ENCODE data around the gene TAF10.

The TAF10 gene

GRCh38 chr11:6623391-6624363, 11.7 kb upstream of the TAF10 start:
- DNase-seq: no peak

DNA sequence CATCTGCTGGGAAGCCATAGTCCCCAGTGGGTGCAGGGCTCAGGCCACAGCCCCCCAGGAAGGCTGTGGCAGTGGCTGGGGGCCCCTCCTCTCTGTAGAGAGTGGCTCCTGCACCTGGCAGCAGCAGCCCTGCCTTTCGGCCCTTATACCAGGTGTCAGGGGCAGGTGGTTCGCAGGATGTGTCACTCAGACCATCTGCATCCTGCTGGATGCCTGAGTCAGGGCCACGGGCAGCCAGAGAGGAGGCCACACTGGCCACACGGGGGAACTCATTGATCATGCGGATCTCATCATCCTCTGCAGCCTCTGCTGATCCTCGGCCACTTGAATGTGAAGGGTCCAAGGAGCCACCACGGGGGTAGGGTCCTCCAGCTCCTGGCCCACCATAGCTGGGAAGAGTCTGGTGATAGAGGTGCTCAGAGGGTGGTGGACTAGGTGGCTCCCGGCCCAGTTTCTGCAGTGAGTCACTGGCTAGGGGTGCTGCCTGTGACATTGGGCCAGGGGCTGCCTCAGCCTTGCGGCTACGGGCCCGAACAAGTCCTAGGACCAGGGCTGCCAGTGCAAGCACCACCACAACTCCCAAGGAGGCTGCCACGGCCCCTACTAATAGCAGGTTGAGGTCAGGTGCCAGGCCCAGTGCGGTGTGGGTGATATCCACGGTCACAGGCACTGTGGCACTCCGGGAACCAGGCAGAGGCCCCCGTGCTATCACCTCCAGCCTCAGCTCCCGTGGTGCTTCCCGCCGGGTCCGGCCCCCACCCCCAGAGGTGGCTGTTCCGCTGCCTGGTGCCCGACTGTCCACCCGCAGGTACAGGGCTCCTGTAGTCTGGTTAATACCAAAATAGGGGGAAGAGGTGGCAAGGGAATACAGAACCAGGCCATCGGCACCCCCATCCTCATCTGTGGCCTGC, 10.5 kb upstream of the TAF10 start:
- DNase-seq: no peak

DNA sequence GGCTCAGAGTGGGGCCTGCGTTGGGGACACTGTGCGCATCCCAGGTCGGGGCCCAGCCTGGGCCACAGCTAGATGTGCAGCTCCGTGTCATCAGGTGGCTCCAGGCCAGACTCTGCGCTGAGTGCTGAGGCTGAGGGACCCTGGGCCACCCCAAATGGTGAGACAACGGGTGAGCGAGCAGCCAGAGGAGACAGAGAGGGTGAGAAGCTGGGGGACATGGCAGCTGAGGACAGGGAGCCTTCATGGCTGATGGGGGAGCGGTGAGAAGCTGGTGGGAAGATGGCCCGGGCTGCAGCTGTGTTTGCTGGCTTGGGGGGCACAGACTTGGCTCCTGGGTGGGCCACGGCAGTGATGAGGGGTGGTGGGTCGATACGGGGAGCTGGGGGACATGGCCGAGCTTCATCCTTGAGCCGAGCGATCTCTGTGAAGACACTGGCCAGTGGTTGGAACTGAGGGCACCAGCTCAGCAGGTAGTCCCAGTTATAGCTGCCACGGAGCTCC, 9.7 kb upstream of the TAF10 start:
- no peak for DNase-seq

- no peak for DNase-seq
Observed at GRCh38 chr11:6620636-6621035, 8.6 kb upstream of the TAF10 start.

- DNase-seq: peak; percentile 78 to 96
Observed at GRCh38 chr11:6619004-6619745, 7.2 kb upstream of the TAF10 start, which contains the start of gene TPP1. TPP1 (minus strand) TSS chr11:6619422; CDS start chr11:6619400, 22 bp downstream.

DNA sequence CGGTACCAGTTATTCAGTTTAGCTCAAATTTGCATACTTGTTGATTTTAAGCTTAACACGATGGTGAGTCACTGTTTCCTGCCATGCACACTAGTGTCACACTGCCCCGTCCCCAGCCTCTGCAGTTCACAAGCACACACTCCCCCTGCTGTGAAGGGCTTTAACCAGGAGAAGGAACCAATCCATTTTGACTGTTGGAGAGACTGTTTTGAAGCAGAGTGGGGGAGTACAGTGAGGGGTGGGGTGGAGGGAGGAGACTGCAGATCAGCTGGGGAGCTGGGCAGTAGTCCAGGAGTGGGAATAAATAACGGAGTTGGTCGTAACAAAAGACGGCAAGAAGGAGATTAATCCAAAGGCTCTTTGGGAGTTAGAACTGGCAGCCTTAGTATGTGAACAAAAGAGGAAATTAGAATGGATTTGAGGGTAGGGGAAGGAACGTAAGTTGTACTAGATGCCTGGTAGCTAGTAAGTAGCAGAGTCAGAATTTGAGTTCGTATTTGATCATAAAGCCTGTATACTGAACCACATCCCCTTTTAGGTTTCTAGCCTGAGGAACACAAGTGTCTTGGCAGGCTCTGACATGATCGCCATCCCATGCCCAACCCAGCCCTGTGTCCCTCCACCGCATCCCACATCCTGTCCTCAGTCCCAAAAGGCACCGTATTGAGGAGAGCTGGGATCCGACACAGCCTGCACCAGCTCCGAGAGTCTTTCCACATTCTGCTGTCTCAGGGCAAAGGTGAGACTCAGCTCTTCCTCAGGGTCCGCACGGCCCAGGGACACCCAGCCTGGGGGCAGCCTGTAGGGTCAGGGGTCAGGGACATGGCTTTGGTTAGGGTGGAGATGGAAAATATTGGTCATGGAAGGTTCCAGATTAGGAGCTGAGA, 6.3 kb upstream of the TAF10 start:
- peak; percentile 30 to 85 for DNase-seq

GRCh38 chr11:6617315-6617781, 5.3 kb upstream of the TAF10 start:
- peak in 1 of 2 donors; percentile 15 for DNase-seq

- DNase-seq: no peak
Observed at GRCh38 chr11:6616596-6617250, 4.7 kb upstream of the TAF10 start.

DNA sequence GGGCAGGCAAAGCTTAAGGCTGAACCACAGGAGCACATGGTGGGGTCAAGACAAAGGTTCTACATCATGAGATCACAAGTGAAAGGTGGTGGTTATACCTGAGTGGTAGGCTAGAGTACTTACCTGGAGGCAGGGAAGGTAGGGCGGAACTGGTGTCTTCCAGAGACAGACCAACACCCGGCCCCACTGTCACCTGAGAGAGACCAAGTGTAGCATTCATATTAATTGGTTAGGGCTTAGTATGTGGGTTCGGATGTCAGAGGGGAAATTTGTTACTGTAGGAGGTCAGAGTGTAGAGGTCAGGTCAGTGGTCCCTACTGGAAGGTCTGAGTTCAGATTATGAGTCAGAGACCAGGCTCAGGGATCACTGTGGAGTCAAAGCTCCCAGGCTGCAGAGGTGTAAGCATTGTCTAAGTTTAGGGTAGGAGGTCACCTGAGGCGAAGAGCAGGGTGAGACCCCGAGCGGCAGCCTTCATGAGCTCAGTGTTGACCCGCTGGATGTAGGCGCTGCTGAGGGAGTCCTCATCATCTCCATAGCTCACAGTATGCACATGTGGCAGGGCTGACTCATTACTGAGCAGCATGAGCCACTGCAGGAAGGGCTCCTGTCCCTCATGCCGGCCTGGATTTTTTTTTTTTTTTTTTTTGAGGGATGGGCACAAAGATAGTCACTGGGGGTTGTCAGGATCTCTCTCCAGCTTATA, 4.0 kb upstream of the TAF10 start:
- no peak for DNase-seq

- DNase-seq: no peak
Observed at GRCh38 chr11:6615046-6615445, 3.0 kb upstream of the TAF10 start.

DNA sequence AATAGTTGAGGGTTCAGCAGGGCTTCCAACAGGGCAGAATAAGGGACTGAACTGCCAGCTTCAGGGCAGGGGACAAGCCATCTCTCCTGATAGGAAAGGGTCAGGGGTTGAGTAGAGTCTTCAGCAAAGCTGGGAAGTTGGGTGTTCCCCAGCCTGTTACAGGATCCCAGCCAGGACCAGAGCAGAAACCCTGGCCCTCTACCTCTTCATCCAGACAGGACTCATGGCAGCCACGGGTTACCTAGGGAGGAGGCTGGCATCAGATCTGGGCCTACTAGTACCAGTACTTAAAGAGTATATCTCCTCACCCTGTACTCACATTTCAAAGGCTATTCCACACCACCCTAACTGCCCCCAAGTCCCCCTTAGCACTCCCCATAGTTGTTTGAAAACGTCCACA, 2.4 kb upstream of the TAF10 start:
- DNase-seq: no peak

DNA sequence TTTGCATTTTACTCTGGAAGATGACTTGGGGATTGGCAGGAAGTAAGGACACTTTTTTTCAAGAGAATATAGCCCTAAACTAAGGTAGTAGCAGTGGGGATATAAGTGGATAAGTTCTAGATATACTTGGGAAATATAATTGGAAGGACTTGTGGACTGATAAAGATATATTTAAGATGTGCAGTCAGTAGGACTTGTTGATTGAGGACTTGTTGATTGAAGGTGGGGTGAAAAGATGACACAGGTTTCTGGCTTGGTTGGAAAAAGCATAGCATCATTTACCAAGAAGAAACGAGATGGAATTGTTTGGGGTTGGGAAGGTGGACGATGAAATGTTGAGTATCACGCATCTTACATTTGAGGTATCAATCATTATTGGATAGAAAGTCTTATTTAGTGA, 1.5 kb upstream of the TAF10 start:
- no peak for DNase-seq

- peak in 1 of 2 donors; percentile 50 for DNase-seq
Observed at GRCh38 chr11:6611963-6612212, 128 bp downstream of the TAF10 start.

- DNase-seq: no peak
Observed at GRCh38 chr11:6611092-6611962, 689 bp downstream of the TAF10 start.

DNA sequence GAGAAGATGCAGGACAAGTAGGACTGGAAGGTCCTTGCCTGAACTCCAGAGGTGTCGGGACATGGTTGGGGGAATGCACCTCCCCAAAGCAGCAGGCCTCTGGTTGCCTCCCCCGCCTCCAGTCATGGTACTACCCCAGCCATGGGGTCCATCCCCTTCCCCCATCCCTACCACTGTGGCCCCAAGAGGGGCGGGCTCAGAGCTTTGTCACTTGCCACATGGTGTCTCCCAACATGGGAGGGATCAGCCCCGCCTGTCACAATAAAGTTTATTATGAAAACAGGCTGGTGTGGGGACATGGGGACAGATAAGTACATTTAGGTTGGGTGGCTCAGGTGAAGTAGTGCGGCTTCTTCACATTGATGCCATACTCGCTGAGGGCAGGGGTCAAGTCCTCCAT, 1.4 kb downstream of the TAF10 start:
- DNase-seq: no peak

GRCh38 chr11:6609502-6610015, 2.5 kb downstream of the TAF10 start:
- no peak for DNase-seq

GRCh38 chr11:6608726-6609501, 3.1 kb downstream of the TAF10 start:
- no peak for DNase-seq

GRCh38 chr11:6608011-6608410, 4.0 kb downstream of the TAF10 start:
- DNase-seq: no peak

Data from bone marrow (tissue), 2 donors.